ENCODE data around the gene LDB2.

Gene LDB2

GRCh38 chr4:16819652-16820051 is 78.8 kb downstream of the LDB2 start:
- H3K27ac ChIP-seq: no peak overlapping the region
- no peak for DNase-seq
- H3K36me3 ChIP-seq: no peaks in the 10 kb centered on the region
- peaks cover 26% of the 10 kb centered on the region for H3K27me3 ChIP-seq (ENCODE audit: insufficient read depth, low read depth, severe bottlenecking)
- H3K9me3 ChIP-seq (ENCODE audit: severe bottlenecking): no peaks in the 10 kb centered on the region
- H3K4me3 ChIP-seq (ENCODE audit: low read depth, low read length): no peak overlapping the region
- no peak for TF ChIP-seq CTCF (IDR thresholded peaks at IDR 0.05; ENCODE audit: low read depth, low read length)

GRCh38 chr4:16818005-16818404 is 80.4 kb downstream of the LDB2 start:
- TF ChIP-seq CTCF (IDR thresholded peaks at IDR 0.05; ENCODE audit: low read depth, low read length): no peak
- H3K27ac ChIP-seq: no peak overlapping the region

GRCh38 chr4:16817286-16817685 is 81.2 kb downstream of the LDB2 start:
- H3K9me3 ChIP-seq (ENCODE audit: severe bottlenecking): no peaks in the 10 kb centered on the region

More at GRCh38 chr4:16818005-16818404, 80.4 kb downstream of the LDB2 start:
- no peak for DNase-seq
- Histone ChIP-seq H3K4me3 (ENCODE audit: low read depth, low read length) (no peak overlapping the region), H3K36me3 (no peaks in the 10 kb centered on the region), H3K27me3 (ENCODE audit: insufficient read depth, low read depth, severe bottlenecking) (peaks cover 13% of the 10 kb centered on the region), H3K9me3 (ENCODE audit: severe bottlenecking) (no peaks in the 10 kb centered on the region)

GRCh38 chr4:16814361-16814760 is 84.1 kb downstream of the LDB2 start:
- TF ChIP-seq CTCF (IDR thresholded peaks at IDR 0.05; ENCODE audit: low read depth, low read length): no peak
- Histone ChIP-seq H3K4me3 (ENCODE audit: low read depth, low read length) (no peak overlapping the region), H3K9me3 (ENCODE audit: severe bottlenecking) (no peaks in the 10 kb centered on the region), H3K36me3 (no peaks in the 10 kb centered on the region), H3K27me3 (ENCODE audit: insufficient read depth, low read depth, severe bottlenecking) (peaks cover 17% of the 10 kb centered on the region), H3K27ac (no peak overlapping the region)
- DNase-seq: no peak

More at GRCh38 chr4:16817286-16817685, 81.2 kb downstream of the LDB2 start:
- DNase-seq: no peak
- no peaks in the 10 kb centered on the region for H3K36me3 ChIP-seq
- H3K27me3 ChIP-seq (ENCODE audit: insufficient read depth, low read depth, severe bottlenecking): peaks cover 13% of the 10 kb centered on the region
- H3K4me3 ChIP-seq (ENCODE audit: low read depth, low read length): no peak overlapping the region
- no peak for TF ChIP-seq CTCF (IDR thresholded peaks at IDR 0.05; ENCODE audit: low read depth, low read length)
- H3K27ac ChIP-seq: no peak overlapping the region

- Histone ChIP-seq H3K9me3 (ENCODE audit: severe bottlenecking) (no peaks in the 10 kb centered on the region), H3K4me3 (ENCODE audit: low read depth, low read length) (no peak overlapping the region), H3K36me3 (no peaks in the 10 kb centered on the region), H3K27me3 (ENCODE audit: insufficient read depth, low read depth, severe bottlenecking) (peaks cover 24% of the 10 kb centered on the region), H3K27ac (no peak overlapping the region)
- DNase-seq: no peak
- TF ChIP-seq CTCF (IDR thresholded peaks at IDR 0.05; ENCODE audit: low read depth, low read length): no peak
These were observed 86.4 kb downstream of the LDB2 start for GRCh38 chr4:16812041-16812440.

- no peaks in the 10 kb centered on the region for H3K36me3 ChIP-seq
- H3K4me3 ChIP-seq (ENCODE audit: low read depth, low read length): no peak overlapping the region
- no peak for TF ChIP-seq CTCF (IDR thresholded peaks at IDR 0.05; ENCODE audit: low read depth, low read length)
- no peak overlapping the region for H3K27ac ChIP-seq
- peaks cover 21% of the 10 kb centered on the region for H3K27me3 ChIP-seq (ENCODE audit: insufficient read depth, low read depth, severe bottlenecking)
- DNase-seq: no peak
- H3K9me3 ChIP-seq (ENCODE audit: severe bottlenecking): no peaks in the 10 kb centered on the region
These were observed 88.5 kb downstream of the LDB2 start for GRCh38 chr4:16809943-16810342.
